Stimulated activated naive B cell treated with anti-CD40 and anti-IgM and Interleukin-4, amounts not matched to agents 10 μg/mL and 1 μg/mL and 100 μg/mL, for 72 hours (primary cell): ENCODE measurements around the gene CATSPERE.
"Not testable (repeated sequence)": the region's sequence is repeated elsewhere in the genome, so short reads cannot be mapped to it uniquely, and the experiment has no call there.

Source experiments
- ATAC-seq, 2 donors: fragments of 150-1000 bp; cut with Tn5 transposase; replicated peaks; 2 replicates each; pipeline ENCODE4 v1.10.0; 2021; ENCODE audit warnings: moderate library complexity in 1 of 2
- DNase-seq: peaks from one replicate; pipeline ENCODE4 v3.0.0; 2021
- H3K27ac Mint-ChIP-seq: one replicate; pipeline ENCODE4 v1.8.0; 2022; ENCODE audit warnings: mild to moderate bottlenecking, mixed read lengths
- H3K27me3 Mint-ChIP-seq, 2 donors: one replicate each; pipeline ENCODE4 v1.8.0; 2022; ENCODE audit warnings: mixed read lengths in 2 of 2
- H3K36me3 Mint-ChIP-seq, 2 donors: one replicate each; pipeline ENCODE4 v1.8.0; 2022; ENCODE audit warnings: mixed read lengths in 2 of 2, mild to moderate bottlenecking in 1 of 2
- H3K4me1 Mint-ChIP-seq, 2 donors: one replicate each; pipeline ENCODE4 v1.8.0; 2022; ENCODE audit warnings: mixed read lengths in 2 of 2, mild to moderate bottlenecking in 1 of 2
- H3K4me3 Mint-ChIP-seq, 2 donors: one replicate each; pipeline ENCODE4 v1.8.0; 2022; ENCODE audit warnings: mild to moderate bottlenecking in 2 of 2, mixed read lengths in 2 of 2, moderate library complexity in 1 of 2
- H3K9me3 Mint-ChIP-seq, 2 donors: one replicate each; pipeline ENCODE4 v1.8.0; 2022; ENCODE audit warnings: mixed read lengths in 2 of 2, mild to moderate bottlenecking in 1 of 2

CATSPERE gene

GRCh38 chr1:244536316-244536715, 75.2 kb downstream of the CATSPERE start:
- Mint-ChIP-seq H3K4me1 (no peaks in the 10 kb centered on the region), H3K27ac (no peak overlapping the region), H3K36me3 (peaks cover 3 to 13% of the 10 kb centered on the region in 2 donors), H3K27me3 (no peaks in the 10 kb centered on the region), H3K9me3 (peaks cover 11 to 13% of the 10 kb centered on the region in 2 donors), H3K4me3 (no peak overlapping the region)
- DNase-seq (no peak), ATAC-seq (no peak)

GRCh38 chr1:244545511-244545910, 84.4 kb downstream of the CATSPERE start:
- H3K4me3 Mint-ChIP-seq = no peak overlapping the region
- H3K36me3 Mint-ChIP-seq = peaks cover 0 to 7% of the 10 kb centered on the region in 2 donors
- DNase-seq (no peak), ATAC-seq (no peak)
- H3K27me3 Mint-ChIP-seq = no peaks in the 10 kb centered on the region
- H3K27ac Mint-ChIP-seq = no peak overlapping the region
- no peaks in the 10 kb centered on the region for H3K4me1 Mint-ChIP-seq
- H3K9me3 Mint-ChIP-seq = peaks cover 11 to 18% of the 10 kb centered on the region in 2 donors

- DNase-seq = no peak
- no peak for ATAC-seq
- no peaks in the 10 kb centered on the region for H3K4me1 Mint-ChIP-seq
- peaks cover 13 to 18% of the 10 kb centered on the region in 2 donors for H3K9me3 Mint-ChIP-seq
- H3K4me3 Mint-ChIP-seq = no peak overlapping the region
- H3K27ac Mint-ChIP-seq = no peak overlapping the region
- no peaks in the 10 kb centered on the region for H3K27me3 Mint-ChIP-seq
- peaks cover 0 to 7% of the 10 kb centered on the region in 2 donors for H3K36me3 Mint-ChIP-seq
Observed at GRCh38 chr1:244548558-244549115, 87.6 kb downstream of the CATSPERE start.

GRCh38 chr1:244552336-244552735, 91.3 kb downstream of the CATSPERE start:
- Mint-ChIP-seq H3K9me3 (peaks cover 13 to 15% of the 10 kb centered on the region in 2 donors), H3K27me3 (no peaks in the 10 kb centered on the region), H3K4me3 (no peak overlapping the region), H3K4me1 (no peaks in the 10 kb centered on the region), H3K27ac (no peak overlapping the region), H3K36me3 (no peaks in the 10 kb centered on the region)
- no peak for ATAC-seq
- no peak for DNase-seq

- H3K36me3 Mint-ChIP-seq = peaks cover 2 to 3% of the 10 kb centered on the region in 2 donors
- ATAC-seq (no peak), DNase-seq (no peak)
- no peaks in the 10 kb centered on the region for H3K27me3 Mint-ChIP-seq
- H3K9me3 Mint-ChIP-seq = peaks cover 13 to 17% of the 10 kb centered on the region in 2 donors
- H3K4me1 Mint-ChIP-seq = no peaks in the 10 kb centered on the region
- no peak overlapping the region for H3K4me3 Mint-ChIP-seq
- no peak overlapping the region for H3K27ac Mint-ChIP-seq
Observed at GRCh38 chr1:244556263-244556662, 95.2 kb downstream of the CATSPERE start.

- no peak for ATAC-seq
- H3K4me1 Mint-ChIP-seq = no peaks in the 10 kb centered on the region
Observed at GRCh38 chr1:244557565-244557964, 96.5 kb downstream of the CATSPERE start.

GRCh38 chr1:244559561-244559960, 98.5 kb downstream of the CATSPERE start:
- H3K9me3 Mint-ChIP-seq = peaks cover 14 to 18% of the 10 kb centered on the region in 2 donors
- no peak overlapping the region for H3K4me3 Mint-ChIP-seq
- ATAC-seq (no peak), DNase-seq (no peak)
- H3K27ac Mint-ChIP-seq = no peak overlapping the region
- no peaks in the 10 kb centered on the region for H3K4me1 Mint-ChIP-seq
- peaks cover 5 to 11% of the 10 kb centered on the region in 2 donors for H3K36me3 Mint-ChIP-seq
- H3K27me3 Mint-ChIP-seq = no peaks in the 10 kb centered on the region

More at GRCh38 chr1:244557565-244557964, 96.5 kb downstream of the CATSPERE start:
- Mint-ChIP-seq H3K4me3 (no peak overlapping the region), H3K36me3 (peaks cover 2 to 3% of the 10 kb centered on the region in 2 donors), H3K27ac (no peak overlapping the region), H3K9me3 (peaks cover 13 to 17% of the 10 kb centered on the region in 2 donors), H3K27me3 (no peaks in the 10 kb centered on the region)
- DNase-seq = no peak

- DNase-seq, ATAC-seq, H3K4me1 Mint-ChIP-seq, H3K4me3 Mint-ChIP-seq, H3K27ac Mint-ChIP-seq, H3K27me3 Mint-ChIP-seq, H3K9me3 Mint-ChIP-seq: not testable (repeated sequence)
- peaks cover 7 to 17% of the 10 kb centered on the region in 2 donors for H3K36me3 Mint-ChIP-seq
Observed at GRCh38 chr1:244562877-244563276, 101.8 kb downstream of the CATSPERE start.

- Mint-ChIP-seq H3K4me1 (no peaks in the 10 kb centered on the region), H3K4me3 (no peak overlapping the region), H3K27me3 (no peaks in the 10 kb centered on the region), H3K27ac (no peak overlapping the region), H3K36me3 (peaks cover 11 to 22% of the 10 kb centered on the region in 2 donors), H3K9me3 (peaks cover 14 to 15% of the 10 kb centered on the region in 2 donors)
- ATAC-seq (no peak), DNase-seq (no peak)
Observed at GRCh38 chr1:244573768-244574167, 112.7 kb downstream of the CATSPERE start.

- Mint-ChIP-seq H3K36me3 (peaks cover 11 to 22% of the 10 kb centered on the region in 2 donors), H3K4me3 (no peak overlapping the region), H3K27me3 (no peaks in the 10 kb centered on the region), H3K9me3 (peaks cover 14 to 17% of the 10 kb centered on the region in 2 donors), H3K27ac (no peak overlapping the region), H3K4me1 (no peaks in the 10 kb centered on the region)
- ATAC-seq (no peak), DNase-seq (no peak)
Observed at GRCh38 chr1:244576259-244576892, 115.3 kb downstream of the CATSPERE start.

GRCh38 chr1:244578205-244578604, 117.1 kb downstream of the CATSPERE start:
- Mint-ChIP-seq H3K9me3 (peaks cover 14 to 15% of the 10 kb centered on the region in 2 donors), H3K36me3 (peaks cover 9 to 17% of the 10 kb centered on the region in 2 donors)
- not testable (repeated sequence) for H3K27ac Mint-ChIP-seq, H3K4me3 Mint-ChIP-seq, H3K4me1 Mint-ChIP-seq, H3K27me3 Mint-ChIP-seq, ATAC-seq, DNase-seq

- Mint-ChIP-seq H3K36me3 (no peaks in the 10 kb centered on the region), H3K27me3 (peaks cover 0 to 3% of the 10 kb centered on the region in 2 donors), H3K4me3 (no peak overlapping the region), H3K27ac (no peak overlapping the region), H3K9me3 (peaks cover 0 to 2% of the 10 kb centered on the region in 2 donors), H3K4me1 (peaks cover 0 to 3% of the 10 kb centered on the region in 2 donors)
- DNase-seq (no peak), ATAC-seq (no peak)
Observed at GRCh38 chr1:244583358-244583982, 122.4 kb downstream of the CATSPERE start.

GRCh38 chr1:244585867-244586266, 124.8 kb downstream of the CATSPERE start:
- ATAC-seq = no peak
- DNase-seq = no peak
- no peaks in the 10 kb centered on the region for H3K9me3 Mint-ChIP-seq
- no peak overlapping the region for H3K27ac Mint-ChIP-seq
- peaks cover 0 to 3% of the 10 kb centered on the region in 2 donors for H3K27me3 Mint-ChIP-seq
- H3K4me3 Mint-ChIP-seq = no peak overlapping the region
- no peaks in the 10 kb centered on the region for H3K36me3 Mint-ChIP-seq
- peaks cover 0 to 3% of the 10 kb centered on the region in 2 donors for H3K4me1 Mint-ChIP-seq

- DNase-seq = no peak
- ATAC-seq = no peak
- H3K4me1 Mint-ChIP-seq = no peaks in the 10 kb centered on the region
- no peaks in the 10 kb centered on the region for H3K27me3 Mint-ChIP-seq
- no peak overlapping the region for H3K4me3 Mint-ChIP-seq
- H3K36me3 Mint-ChIP-seq = no peaks in the 10 kb centered on the region
- peaks cover 3 to 4% of the 10 kb centered on the region in 2 donors for H3K9me3 Mint-ChIP-seq
- no peak overlapping the region for H3K27ac Mint-ChIP-seq
Observed at GRCh38 chr1:244590670-244591069, 129.6 kb downstream of the CATSPERE start.

- Mint-ChIP-seq H3K36me3 (no peaks in the 10 kb centered on the region), H3K4me1 (peaks cover 0 to 1% of the 10 kb centered on the region in 2 donors), H3K27ac (no peak overlapping the region), H3K4me3 (no peak overlapping the region), H3K27me3 (peaks cover 0 to 11% of the 10 kb centered on the region in 2 donors), H3K9me3 (no peaks in the 10 kb centered on the region)
- DNase-seq (no peak), ATAC-seq (no peak)
Observed at GRCh38 chr1:244598611-244599010, 137.5 kb downstream of the CATSPERE start.
